Stimulated activated CD4-positive, alpha-beta T cell treated with anti-CD3 and anti-CD28 coated beads, Interleukin-4, amount 100 ng/mL, for 1 hour (primary cell): Measurements from ENCODE around the gene P3H3.
"Not testable (repeated sequence)": the region's sequence is repeated elsewhere in the genome, so short reads cannot be mapped to it uniquely, and the experiment has no call there.

Experiments used
- DNase-seq: peaks from one replicate; pipeline ENCODE4 v3.0.0-alpha.2; 2020

The P3H3 gene

GRCh38 chr12:6867413-6868210 is 39.4 kb downstream of the P3H3 start, which contains the start of gene TPI1:
TSS of gene TPI1 (plus strand) at chr12:6867531. CDS start at chr12:6867567, 36 bp downstream.
- peak; percentile 81 for DNase-seq

GRCh38 chr12:6868211-6869048 is 40.2 kb downstream of the P3H3 start:
- no peak for DNase-seq

DNA sequence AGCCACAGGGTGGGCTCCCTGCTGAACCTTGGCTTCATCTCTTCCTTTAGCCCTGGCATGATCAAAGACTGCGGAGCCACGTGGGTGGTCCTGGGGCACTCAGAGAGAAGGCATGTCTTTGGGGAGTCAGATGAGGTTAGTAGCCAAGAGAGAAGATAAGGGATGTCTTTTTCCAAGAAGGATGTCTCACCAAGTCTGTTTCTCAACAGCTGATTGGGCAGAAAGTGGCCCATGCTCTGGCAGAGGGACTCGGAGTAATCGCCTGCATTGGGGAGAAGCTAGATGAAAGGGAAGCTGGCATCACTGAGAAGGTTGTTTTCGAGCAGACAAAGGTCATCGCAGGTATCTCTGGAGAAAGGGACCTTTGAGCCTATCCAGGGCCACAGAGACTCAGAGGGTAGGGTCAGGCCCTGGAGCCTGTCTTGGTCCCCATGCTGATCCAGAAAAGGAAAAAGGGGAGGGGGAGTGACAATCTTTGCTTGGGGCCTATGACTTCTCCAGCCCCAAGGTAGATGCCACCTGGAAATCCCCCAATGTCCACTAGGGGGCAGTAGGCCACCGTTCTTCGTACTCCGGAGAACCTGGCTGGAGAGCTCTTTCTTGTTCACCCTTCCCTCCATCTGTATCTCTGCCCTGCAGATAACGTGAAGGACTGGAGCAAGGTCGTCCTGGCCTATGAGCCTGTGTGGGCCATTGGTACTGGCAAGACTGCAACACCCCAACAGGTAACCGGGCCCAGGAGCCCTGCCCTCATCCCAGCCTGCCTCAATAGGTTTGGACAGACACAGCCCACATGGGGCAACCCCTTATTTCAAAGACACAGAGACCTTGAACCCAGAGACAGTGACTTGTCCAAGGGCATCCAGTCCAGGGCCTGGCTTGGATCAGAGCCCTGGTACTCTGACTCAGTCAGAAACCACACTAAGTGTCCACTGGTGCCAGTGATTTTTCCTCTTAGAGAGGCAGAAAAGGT is 41.1 kb downstream of the P3H3 start:
- peak; percentile 80 for DNase-seq

GRCh38 chr12:6870304-6870703 is 42.1 kb downstream of the P3H3 start:
- DNase-seq: not testable (repeated sequence)

GRCh38 chr12:6871052-6871957 is 43.1 kb downstream of the P3H3 start:
- peak; percentile 24 for DNase-seq

DNA sequence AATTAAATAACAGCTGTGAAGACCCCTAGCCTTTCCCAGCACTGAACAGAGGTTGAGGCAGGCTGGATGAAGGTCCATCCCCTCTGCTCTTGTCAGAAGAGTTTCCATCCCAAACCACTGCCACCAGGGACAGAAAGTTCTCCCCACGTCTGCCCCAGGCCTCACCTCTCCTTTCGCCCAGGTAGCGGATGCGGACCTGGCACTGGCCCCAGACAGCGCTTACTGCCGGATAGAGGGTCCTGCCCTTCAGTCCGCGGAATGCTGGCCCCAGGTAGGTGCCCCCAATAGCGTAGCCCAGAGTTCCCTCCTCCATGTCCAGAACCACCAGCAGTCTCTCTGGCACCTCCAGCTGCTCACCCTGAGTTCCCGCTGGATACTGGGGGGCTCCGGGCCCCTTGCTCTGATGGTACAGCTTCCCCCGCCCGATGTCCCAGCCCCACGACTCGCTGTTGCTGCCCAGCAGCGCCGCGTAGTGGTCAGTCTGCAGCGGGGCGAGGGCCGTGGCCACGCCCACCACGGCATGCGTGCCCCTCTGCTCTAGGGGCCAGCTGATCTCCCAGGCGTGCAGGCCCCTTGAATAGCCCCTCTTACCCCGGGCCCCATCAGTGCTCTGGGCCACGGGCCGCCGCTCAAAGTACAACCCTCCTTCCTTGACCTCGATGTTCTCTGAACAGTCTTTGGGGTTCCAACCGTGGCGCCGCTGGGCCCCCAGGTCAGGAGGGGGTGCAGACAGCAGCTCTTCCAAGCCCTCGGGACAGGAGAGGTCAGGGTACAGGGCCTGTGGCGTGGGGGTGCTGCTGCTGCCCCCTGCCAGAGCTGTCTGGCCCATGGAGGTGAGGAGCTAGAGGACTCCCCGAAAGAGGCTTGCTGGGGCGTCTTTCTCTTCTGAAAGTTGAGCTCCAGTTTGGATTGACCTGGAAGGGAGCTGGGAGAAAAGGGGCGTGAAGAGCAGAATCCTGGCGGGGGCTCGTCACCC is 44.2 kb downstream of the P3H3 start:
- peak; percentile 88 for DNase-seq

DNA sequence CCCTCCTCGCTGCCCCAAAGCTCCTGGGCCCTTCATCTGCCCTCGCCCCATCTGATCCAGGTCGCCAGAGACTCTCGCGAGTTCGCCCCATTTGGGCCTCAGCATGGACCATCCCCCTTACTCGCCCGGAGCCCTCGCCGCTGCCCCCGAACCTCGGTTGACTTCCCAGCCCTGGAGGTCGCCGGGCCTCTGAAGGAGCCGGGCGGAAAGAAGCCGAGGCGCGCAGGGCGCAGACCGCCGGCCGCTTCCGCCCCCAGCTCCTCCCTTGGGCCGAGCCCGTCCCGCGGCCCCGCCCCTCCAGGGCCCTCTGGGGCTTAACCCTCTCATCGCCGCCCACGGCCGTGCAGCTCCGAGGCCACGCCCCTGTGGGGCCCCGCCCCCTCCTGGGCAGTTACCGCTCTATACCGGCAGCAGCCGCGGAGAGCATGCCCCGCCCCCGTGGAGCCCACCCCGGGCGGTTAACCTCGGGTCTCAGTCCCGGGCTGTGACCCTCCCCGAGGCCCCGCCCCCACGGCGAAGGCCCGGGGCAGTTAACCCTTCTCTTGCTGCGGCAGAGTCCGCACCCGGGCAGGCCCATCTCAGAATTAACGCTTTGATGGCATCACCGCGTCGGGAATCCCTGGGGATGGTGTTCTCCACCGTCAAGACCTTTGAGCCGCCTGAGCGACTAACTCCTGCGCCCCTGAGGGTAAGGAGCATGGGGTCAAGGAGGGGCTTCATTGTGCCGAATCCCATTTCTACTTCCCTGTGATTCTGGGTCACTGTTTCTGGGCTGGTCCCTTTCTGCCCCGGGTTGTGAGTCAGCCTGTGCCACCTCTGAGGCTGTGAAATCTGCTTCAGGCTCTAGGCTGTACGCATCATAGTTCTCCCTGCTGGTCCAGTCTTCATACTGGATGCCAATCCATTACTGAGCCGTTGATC is 45.1 kb downstream of the P3H3 start, which contains the start of gene SPSB2:
Gene SPSB2, minus strand, starts transcription at position 210 of the 921 bp plus-strand sequence. CDS start 402 bp downstream, outside the sequence.
- DNase-seq: peak; percentile 100

DNA sequence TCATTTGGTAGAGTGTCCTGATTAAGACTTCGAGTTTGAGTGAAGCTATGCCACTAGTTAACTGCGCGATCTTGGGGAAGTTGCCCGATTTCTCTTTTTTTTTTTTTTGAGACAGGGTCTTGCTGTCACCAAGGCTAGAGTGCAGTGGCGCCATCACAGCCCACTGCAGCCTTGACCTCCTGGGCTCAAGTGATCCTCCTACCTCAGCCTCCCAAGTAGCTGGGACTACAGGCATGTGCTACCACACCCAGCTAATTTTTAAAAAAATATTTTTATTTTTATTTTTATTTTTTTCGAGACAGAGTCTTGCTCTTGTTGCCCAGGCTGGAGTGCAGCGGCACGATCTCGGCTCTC is 45.8 kb downstream of the P3H3 start:
- not testable (repeated sequence) for DNase-seq

GRCh38 chr12:6879824-6880223 is 51.6 kb downstream of the P3H3 start:
- not testable (repeated sequence) for DNase-seq

- no peak for DNase-seq
These were observed 55.0 kb downstream of the P3H3 start for GRCh38 chr12:6883252-6883651.

GRCh38 chr12:6883683-6884082 is 55.5 kb downstream of the P3H3 start:
- DNase-seq: no peak

DNA sequence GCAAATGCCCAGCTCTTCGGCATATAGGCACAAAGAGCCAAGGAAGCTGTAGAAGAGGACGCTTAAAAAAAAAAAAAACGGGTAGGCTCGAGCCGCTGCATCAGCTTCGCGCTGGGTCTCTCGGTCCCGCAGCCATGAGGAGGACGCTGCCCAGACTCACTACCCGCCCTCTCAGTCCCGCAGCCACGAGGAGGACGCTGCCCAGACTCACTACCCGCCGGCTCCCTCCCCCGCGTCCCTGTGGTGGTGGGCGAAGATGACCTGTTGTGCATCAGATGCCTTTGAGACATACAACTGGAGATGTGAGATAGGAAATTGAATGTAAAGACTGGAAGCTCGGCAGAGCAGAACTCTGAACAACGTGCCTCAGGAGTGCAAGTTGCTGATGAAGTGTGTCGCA is 56.3 kb downstream of the P3H3 start:
- no peak for DNase-seq

- not testable (repeated sequence) for DNase-seq
These were observed 58.2 kb downstream of the P3H3 start for GRCh38 chr12:6886206-6886999.

DNA sequence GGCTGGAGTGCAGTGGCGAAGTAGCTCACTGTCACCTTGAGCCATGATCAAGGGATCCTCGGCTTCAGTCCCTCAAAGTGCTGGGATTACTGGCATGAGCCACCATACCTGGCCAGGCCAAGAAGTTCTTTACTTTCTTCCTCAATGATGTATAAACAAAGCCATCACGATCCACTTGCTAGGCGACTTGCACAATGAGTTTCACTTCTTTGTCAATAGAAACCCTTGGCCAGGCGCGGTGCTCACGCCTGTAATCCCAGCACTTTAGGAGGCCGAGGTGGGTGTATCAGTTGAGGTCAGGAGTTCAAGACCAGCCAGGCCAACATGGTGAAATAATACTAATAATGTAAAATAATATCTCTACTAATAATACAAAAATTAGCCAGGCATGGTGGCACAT is 59.3 kb downstream of the P3H3 start:
- no peak for DNase-seq

GRCh38 chr12:6888360-6888759 is 60.2 kb downstream of the P3H3 start:
- DNase-seq: no peak

DNA sequence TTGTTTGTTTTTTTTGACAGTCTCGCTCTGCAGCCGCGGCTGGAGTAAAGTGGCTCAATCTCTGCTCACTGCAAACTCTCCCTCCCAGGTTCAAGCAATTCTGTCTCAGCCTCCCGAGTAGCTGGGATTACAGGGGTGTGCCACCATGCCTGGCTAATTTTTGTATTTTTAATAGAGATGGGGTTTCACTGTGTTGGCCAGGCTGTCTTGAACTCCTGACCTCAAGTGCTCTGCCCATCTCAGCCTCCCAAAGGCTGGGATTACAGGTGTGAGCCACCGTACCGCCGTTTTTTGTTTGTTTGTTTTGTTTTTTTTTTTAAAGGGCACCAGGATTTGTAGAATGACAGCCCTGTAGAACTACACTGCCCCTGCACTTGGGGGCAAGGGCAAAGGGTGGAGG is 60.6 kb downstream of the P3H3 start:
- not testable (repeated sequence) for DNase-seq
